ENCODE results near the gene COG5.

Gene COG5

GRCh38 chr7:107387128-107387527, 176.6 kb downstream of the COG5 start:
- no peaks in the 10 kb centered on the region for H4K20me1 ChIP-seq (ENCODE audit: insufficient read depth, low read length)
- H3K9me2 ChIP-seq (ENCODE audit: low read depth, low read length) = no peaks in the 10 kb centered on the region
- H3F3A ChIP-seq (ENCODE audit: insufficient read depth, low read length) = no peaks in the 10 kb centered on the region
- H3K79me2 ChIP-seq (ENCODE audit: insufficient read depth, low read length) = no peaks in the 10 kb centered on the region
- no peaks in the 10 kb centered on the region for H3K9me3 ChIP-seq (ENCODE audit: low read length)
- H2AFZ ChIP-seq (ENCODE audit: low read length) = no peak overlapping the region
- H3K9ac ChIP-seq (ENCODE audit: low read length) = no peak overlapping the region
- no peak overlapping the region for H3K27ac ChIP-seq (ENCODE audit: low read depth, low read length, poor library complexity, severe bottlenecking)
- H3K4me1 ChIP-seq (ENCODE audit: insufficient read depth, low read length, severe bottlenecking) = peaks cover 14% of the 10 kb centered on the region
- no peak for TF ChIP-seq EZH2 (IDR thresholded peaks at IDR 0.05; ENCODE audit: borderline replicate concordance, low read length)
- TF ChIP-seq CTCF (IDR thresholded peaks at IDR 0.05; ENCODE audit: low read length) = no peak
- peak overlapping the region; percentile 1; the same call in 1 of the 2 replicates for H3K4me2 ChIP-seq (ENCODE audit: low read length)
- H3K4me3 ChIP-seq (ENCODE audit: low read depth, low read length, poor library complexity, severe bottlenecking) = no peak overlapping the region
- H3K36me3 ChIP-seq (ENCODE audit: insufficient read depth, low read length) = no peaks in the 10 kb centered on the region
- H3K27me3 ChIP-seq (ENCODE audit: insufficient read depth, low read length) = no peaks in the 10 kb centered on the region

GRCh38 chr7:107386548-107387102, 177.1 kb downstream of the COG5 start:
- H3K79me2 ChIP-seq (ENCODE audit: insufficient read depth, low read length) = no peaks in the 10 kb centered on the region
- H3K9me3 ChIP-seq (ENCODE audit: low read length) = no peaks in the 10 kb centered on the region
- peak overlapping the region; percentile 1; the same call in 1 of the 2 replicates for H3K4me2 ChIP-seq (ENCODE audit: low read length)
- H2AFZ ChIP-seq (ENCODE audit: low read length) = no peak overlapping the region
- H3K27me3 ChIP-seq (ENCODE audit: insufficient read depth, low read length) = no peaks in the 10 kb centered on the region
- H3K36me3 ChIP-seq (ENCODE audit: insufficient read depth, low read length) = no peaks in the 10 kb centered on the region
- H3K4me1 ChIP-seq (ENCODE audit: insufficient read depth, low read length, severe bottlenecking) = peaks cover 14% of the 10 kb centered on the region
- TF ChIP-seq EZH2 (IDR thresholded peaks at IDR 0.05; ENCODE audit: borderline replicate concordance, low read length) = no peak
- TF ChIP-seq CTCF (IDR thresholded peaks at IDR 0.05; ENCODE audit: low read length) = no peak
- no peaks in the 10 kb centered on the region for H3K9me2 ChIP-seq (ENCODE audit: low read depth, low read length)
- H3K27ac ChIP-seq (ENCODE audit: low read depth, low read length, poor library complexity, severe bottlenecking) = no peak overlapping the region
- no peaks in the 10 kb centered on the region for H3F3A ChIP-seq (ENCODE audit: insufficient read depth, low read length)
- no peak overlapping the region for H3K9ac ChIP-seq (ENCODE audit: low read length)
- H4K20me1 ChIP-seq (ENCODE audit: insufficient read depth, low read length) = no peaks in the 10 kb centered on the region
- no peak overlapping the region for H3K4me3 ChIP-seq (ENCODE audit: low read depth, low read length, poor library complexity, severe bottlenecking)

DNA sequence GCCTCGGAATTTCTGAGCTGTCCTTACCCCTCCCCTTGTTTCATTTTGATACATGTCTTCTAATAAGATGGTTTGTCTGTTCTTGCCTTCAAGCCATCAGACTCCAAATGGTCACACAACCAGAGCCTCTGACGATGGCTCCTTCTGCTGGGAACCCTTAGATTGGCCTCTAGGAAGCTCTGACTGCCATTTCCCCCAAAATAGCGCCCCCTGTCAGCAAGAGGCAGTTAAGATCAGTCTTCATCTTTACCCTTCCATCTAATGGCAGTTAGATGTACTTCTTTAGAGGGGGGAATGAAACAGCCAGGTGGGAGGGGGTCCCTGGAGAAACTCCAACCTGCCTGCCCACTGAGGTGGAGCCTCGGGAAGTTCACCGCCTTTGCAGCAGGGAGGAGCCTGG, 179.7 kb downstream of the COG5 start:
- no peaks in the 10 kb centered on the region for H3K27me3 ChIP-seq (ENCODE audit: insufficient read depth, low read length)

More for the DNA sequence above, 179.7 kb downstream of the COG5 start:
- no peaks in the 10 kb centered on the region for H3F3A ChIP-seq (ENCODE audit: insufficient read depth, low read length)
- H2AFZ ChIP-seq (ENCODE audit: low read length) = no peak overlapping the region
- no peaks in the 10 kb centered on the region for H3K9me2 ChIP-seq (ENCODE audit: low read depth, low read length)
- no peaks in the 10 kb centered on the region for H3K9me3 ChIP-seq (ENCODE audit: low read length)
- H3K4me2 ChIP-seq (ENCODE audit: low read length) = no peak overlapping the region
- peak; percentile 62 for TF ChIP-seq CTCF (IDR thresholded peaks at IDR 0.05; ENCODE audit: low read length)
- TF ChIP-seq EZH2 (IDR thresholded peaks at IDR 0.05; ENCODE audit: borderline replicate concordance, low read length) = no peak
- H3K9ac ChIP-seq (ENCODE audit: low read length) = no peak overlapping the region
- no peaks in the 10 kb centered on the region for H4K20me1 ChIP-seq (ENCODE audit: insufficient read depth, low read length)
- H3K27ac ChIP-seq (ENCODE audit: low read depth, low read length, poor library complexity, severe bottlenecking) = no peak overlapping the region
- H3K4me1 ChIP-seq (ENCODE audit: insufficient read depth, low read length, severe bottlenecking) = peaks cover 14% of the 10 kb centered on the region
- H3K4me3 ChIP-seq (ENCODE audit: low read depth, low read length, poor library complexity, severe bottlenecking) = no peak overlapping the region
- no peaks in the 10 kb centered on the region for H3K36me3 ChIP-seq (ENCODE audit: insufficient read depth, low read length)
- no peaks in the 10 kb centered on the region for H3K79me2 ChIP-seq (ENCODE audit: insufficient read depth, low read length)
